Measurements from ENCODE around the gene PKNOX2.

- TF ChIP-seq CTCF (IDR thresholded peaks at IDR 0.05) (no peak), POLR2A (IDR thresholded peaks at IDR 0.05) (no peak), POLR2AphosphoS5 (IDR thresholded peaks at IDR 0.05; ENCODE audit: insufficient read depth in 1 of 2, low read depth in 1 of 2) (no peak)
These were observed 295.7 kb downstream of the PKNOX2 start for GRCh38 chr11:125460275-125460674.

Data from vagina (tissue), 2 donors.